ENCODE results near the gene DMPK. TPM values are rescaled to one million over a fixed set of nuclear protein-coding genes. Genes with fewer than 3 reads are reported as not detected.

DMPK gene
- total and polyA plus RNA-seq, 9 of the 15 experiments (the other 6 are each of a cell fraction or from before 2014, with no cell fraction given), result 0.24 to 31.3 (median 7.3) TPM

GRCh38 chr19:45730368-45731288, 51.7 kb downstream of the DMPK start, which contains the start of gene FBXO46 (continued):
- TF ChIP-seq HMBOX1 (IDR thresholded peaks at IDR 0.05), result no peak
- no peak for TF ChIP-seq ZNF184 (CRISPR knock-in tag; IDR thresholded peaks at IDR 0.05)
- TF ChIP-seq ZNF232 (CRISPR knock-in tag; IDR thresholded peaks at IDR 0.05), result no peak
- no peak for TF ChIP-seq CREBBP (IDR thresholded peaks at IDR 0.05; ENCODE audit: low read depth, low read length)
- TF ChIP-seq ZBTB26 (CRISPR knock-in tag; IDR thresholded peaks at IDR 0.05), result no peak
- TF ChIP-seq ZNF41 (CRISPR knock-in tag; conservative IDR thresholded peaks at IDR 0.05), result no peak
- TF ChIP-seq NFXL1 (CRISPR knock-in tag; IDR thresholded peaks at IDR 0.05), result no peak
- no peak for TF ChIP-seq TSC22D4 (tag; IDR thresholded peaks at IDR 0.05)
- no peak for TF ChIP-seq PRMT5 (CRISPR knock-in tag; IDR thresholded peaks at IDR 0.05)
- TF ChIP-seq TFE3 (CRISPR knock-in tag; IDR thresholded peaks at IDR 0.05), result no peak
- TF ChIP-seq THRAP3 (IDR thresholded peaks at IDR 0.05; ENCODE audit: borderline replicate concordance), result no peak
- peak; percentile 72 for TF ChIP-seq ZFX (CRISPR knock-in tag; IDR thresholded peaks at IDR 0.05)
- TF ChIP-seq RNF219 (CRISPR knock-in tag; IDR thresholded peaks at IDR 0.05), result no peak
- no peak for TF ChIP-seq ZNF57 (CRISPR knock-in tag; IDR thresholded peaks at IDR 0.05)
- no peak for TF ChIP-seq POLR3G (IDR thresholded peaks at IDR 0.05; ENCODE audit: extremely low read depth, insufficient read length, insufficient replicate concordance)
- TF ChIP-seq MEIS2 (IDR thresholded peaks at IDR 0.05; ENCODE audit: partially characterized antibody), result peak; percentile 85
- peak; percentile 60 to 94 (median 92) for TF ChIP-seq YY1 (IDR thresholded peaks at IDR 0.05; ENCODE audit: borderline replicate concordance in 1 of 3, control insufficient read depth in 1 of 3, extremely low read depth in 1 of 3, insufficient read depth in 3 of 3, insufficient read length in 1 of 3, insufficient replicate concordance in 2 of 3, low read depth in 1 of 3, low read length in 2 of 3)
- TF ChIP-seq TBP (optimal IDR thresholded peaks at IDR 0.05; ENCODE audit: low read depth, low read length), result peak; percentile 82
- TF ChIP-seq IRF1 (CRISPR knock-in tag; IDR thresholded peaks at IDR 0.05; ENCODE audit: borderline replicate concordance), result no peak
- TF ChIP-seq DDX20 (tag; IDR thresholded peaks at IDR 0.05; ENCODE audit: low read depth), result no peak

All from K562 (cell line).